HFF-Myc (cell line): Measurements from ENCODE around the gene CTNNA3.

Experiments
- DNase-seq: peaks from one replicate; pipeline ENCODE4 v3.0.0-alpha.2; 2011; ENCODE audit warnings: low read depth; ENCODE audit errors: extremely low read depth
- H3K4me3 ChIP-seq: replicated peaks from 2 replicates; pipeline ENCODE4 v1.5.1; 2011; ENCODE audit warnings: low read depth, mild to moderate bottlenecking, control low read depth, low read length
- TF ChIP-seq, protein P1 (sequence below): IDR thresholded peaks from 2 replicates; pipeline ENCODE4 v1.5.1; 2012; ENCODE audit warnings: mild to moderate bottlenecking, low read depth, low read length, control low read depth; ENCODE audit errors: missing control alignments

The CTNNA3 gene

DNA sequence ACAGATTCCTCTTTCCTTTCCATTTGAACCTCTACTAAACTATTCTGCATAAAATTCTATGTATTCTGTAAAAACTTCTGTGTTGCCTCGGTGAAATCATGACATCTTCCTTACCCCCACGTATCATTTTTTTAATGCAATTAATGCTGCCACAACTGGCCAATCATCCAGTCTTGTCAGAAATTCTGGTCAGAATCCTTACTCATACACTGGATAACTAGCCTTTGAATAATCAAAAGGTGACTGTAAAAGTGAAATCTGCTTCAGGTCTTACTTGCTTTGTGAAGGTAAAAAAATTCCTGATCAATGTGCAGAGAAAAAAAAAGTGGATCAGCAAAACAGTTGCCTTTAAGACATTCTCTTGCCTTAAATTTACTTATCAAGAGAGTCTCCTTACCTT lies 859.2 kb downstream of the CTNNA3 start:
- no peak overlapping the region for H3K4me3 ChIP-seq
- TF ChIP-seq, protein P1, sequence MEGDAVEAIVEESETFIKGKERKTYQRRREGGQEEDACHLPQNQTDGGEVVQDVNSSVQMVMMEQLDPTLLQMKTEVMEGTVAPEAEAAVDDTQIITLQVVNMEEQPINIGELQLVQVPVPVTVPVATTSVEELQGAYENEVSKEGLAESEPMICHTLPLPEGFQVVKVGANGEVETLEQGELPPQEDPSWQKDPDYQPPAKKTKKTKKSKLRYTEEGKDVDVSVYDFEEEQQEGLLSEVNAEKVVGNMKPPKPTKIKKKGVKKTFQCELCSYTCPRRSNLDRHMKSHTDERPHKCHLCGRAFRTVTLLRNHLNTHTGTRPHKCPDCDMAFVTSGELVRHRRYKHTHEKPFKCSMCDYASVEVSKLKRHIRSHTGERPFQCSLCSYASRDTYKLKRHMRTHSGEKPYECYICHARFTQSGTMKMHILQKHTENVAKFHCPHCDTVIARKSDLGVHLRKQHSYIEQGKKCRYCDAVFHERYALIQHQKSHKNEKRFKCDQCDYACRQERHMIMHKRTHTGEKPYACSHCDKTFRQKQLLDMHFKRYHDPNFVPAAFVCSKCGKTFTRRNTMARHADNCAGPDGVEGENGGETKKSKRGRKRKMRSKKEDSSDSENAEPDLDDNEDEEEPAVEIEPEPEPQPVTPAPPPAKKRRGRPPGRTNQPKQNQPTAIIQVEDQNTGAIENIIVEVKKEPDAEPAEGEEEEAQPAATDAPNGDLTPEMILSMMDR, result no peak
- DNase-seq, result no peak

DNA sequence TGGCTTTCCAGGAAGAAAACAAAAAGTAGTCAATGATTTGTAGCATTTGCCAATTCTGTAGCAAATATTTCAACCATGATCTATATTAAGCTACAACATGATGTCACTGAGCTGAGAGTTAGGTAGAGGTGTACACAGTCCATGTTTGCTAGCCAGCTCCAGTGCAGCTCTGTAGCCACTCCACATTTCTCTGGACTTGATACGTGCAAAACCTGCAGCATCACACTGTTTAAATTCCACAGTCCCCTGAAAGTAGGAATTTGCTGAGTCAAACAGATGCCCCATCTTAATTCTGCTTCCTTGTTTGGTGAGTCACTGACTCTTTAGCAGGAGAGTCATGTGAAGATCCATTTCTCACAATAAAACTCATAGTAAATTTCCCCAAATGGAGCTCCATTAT lies 859.9 kb downstream of the CTNNA3 start:
- peak; percentile 54 for DNase-seq
- no peak overlapping the region for H3K4me3 ChIP-seq
- TF ChIP-seq, protein P1, result no peak

DNA sequence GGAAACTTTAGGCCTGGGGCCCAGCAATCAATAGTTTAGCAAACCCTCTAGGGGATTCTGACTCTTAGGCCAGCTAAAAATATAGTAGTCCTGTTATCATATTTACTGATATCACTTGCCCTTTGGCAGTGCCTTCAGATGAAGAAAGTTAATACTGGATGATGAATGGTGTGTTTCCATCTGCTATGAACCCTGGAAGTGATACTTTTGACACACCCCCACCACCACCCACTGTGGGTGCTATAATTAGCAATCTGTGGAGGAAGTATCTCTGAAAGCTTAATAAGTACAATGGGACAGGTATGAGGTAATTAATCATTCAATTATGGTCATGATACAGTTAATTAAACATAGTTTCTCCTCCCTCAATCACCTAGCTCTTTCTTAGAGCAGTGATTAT lies 860.6 kb downstream of the CTNNA3 start:
- no peak for DNase-seq
- TF ChIP-seq, protein P1, result no peak
- H3K4me3 ChIP-seq, result no peak overlapping the region

DNA sequence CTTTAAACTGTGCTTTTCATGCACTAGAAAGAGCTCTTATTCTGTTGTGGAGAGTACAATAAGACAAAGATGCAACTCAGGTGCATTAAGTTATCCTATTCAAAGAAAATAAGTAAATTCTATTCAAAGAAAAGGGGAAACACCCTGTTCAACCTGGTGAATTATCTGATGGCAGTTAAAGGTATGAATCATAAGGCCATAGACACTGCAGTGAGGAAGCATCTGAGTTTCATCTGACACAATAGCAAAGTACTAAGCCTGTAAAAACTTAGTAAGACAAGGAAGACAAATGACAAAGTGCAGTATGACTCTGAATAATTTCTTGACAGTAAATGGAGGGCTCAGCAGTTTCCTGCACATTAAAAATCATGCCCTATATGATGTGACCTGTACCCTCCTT lies 861.2 kb downstream of the CTNNA3 start:
- no peak overlapping the region for H3K4me3 ChIP-seq
- TF ChIP-seq, protein P1, result no peak
- DNase-seq, result no peak

DNA sequence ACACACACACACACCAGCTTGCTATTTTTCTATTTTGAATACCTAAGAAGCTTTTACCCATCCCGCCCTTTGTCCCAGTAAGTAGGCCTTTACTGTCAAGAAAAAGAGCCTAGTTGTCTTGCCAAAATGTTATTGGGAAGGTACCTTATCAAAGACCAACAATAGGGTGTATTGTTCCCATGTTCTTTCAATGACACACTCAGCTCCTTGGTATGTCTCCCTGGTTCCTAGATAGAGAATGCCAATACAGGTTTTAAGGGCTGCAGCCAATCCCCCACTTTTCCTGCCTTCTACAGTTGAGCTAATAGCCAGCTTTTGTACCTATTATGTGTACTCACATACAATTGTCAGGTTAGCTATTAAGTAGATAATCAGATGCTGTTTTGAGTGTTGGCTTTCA lies 862.1 kb downstream of the CTNNA3 start:
- TF ChIP-seq, protein P1, result no peak
- DNase-seq, result no peak
- no peak overlapping the region for H3K4me3 ChIP-seq

DNA sequence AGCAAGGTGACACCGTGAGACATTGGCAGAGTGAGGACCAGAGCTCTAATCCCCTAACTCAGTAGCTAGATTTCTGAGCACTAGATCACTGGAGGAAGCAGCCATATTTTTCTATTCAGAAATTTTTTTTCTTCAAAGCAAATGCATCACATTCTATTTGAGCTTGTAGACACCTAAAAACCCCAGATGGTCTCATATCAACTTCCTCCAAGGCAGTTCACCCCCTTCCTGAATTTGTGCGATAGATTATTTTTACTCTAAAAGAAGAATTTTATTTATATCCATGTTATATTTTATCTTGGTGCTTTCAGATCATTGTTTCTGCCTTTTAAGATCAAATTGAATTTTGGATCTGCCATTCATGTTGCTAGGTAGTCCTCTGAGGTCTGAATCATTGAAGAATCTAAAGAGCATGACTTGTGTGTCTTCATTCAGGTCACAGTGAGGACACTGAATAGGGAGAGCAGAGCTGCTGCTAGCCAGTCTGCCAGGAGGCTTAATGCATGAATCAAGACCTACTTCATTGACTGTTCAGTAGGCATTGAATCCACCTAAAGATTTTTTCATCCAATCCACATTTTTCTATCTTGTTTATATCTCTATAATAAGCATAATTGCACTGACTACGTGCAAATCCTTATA lies 863.1 kb downstream of the CTNNA3 start:
- DNase-seq, result no peak
- TF ChIP-seq, protein P1, result no peak
- no peak overlapping the region for H3K4me3 ChIP-seq

DNA sequence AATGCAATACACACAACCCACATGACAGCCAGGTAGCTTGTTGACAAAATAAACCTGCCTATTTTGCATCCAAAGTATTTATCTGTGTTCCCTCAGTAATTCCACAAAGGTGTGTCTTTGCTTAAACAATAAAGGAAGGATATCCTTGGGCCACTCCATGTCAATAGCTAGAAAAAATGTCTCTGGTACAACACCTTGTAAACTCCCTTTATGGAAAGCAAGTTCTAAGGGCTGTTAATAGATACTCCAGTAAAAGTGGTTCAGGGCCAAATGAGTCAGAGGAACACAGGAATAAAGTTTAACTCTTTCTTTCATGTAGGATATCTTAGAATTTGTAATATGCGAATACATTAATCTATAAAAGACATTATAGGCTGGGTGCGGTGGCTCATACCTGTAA lies 867.0 kb downstream of the CTNNA3 start:
- DNase-seq, result no peak
- no peak overlapping the region for H3K4me3 ChIP-seq
- TF ChIP-seq, protein P1, result no peak
